COLO668 (cell line): ENCODE results near the gene DPP4.

Source experiments
- DNase-seq: peaks from one replicate; lab custom pipeline; 2025; ENCODE audit not compliant: unreplicated experiment; lab: John Stamatoyannopoulos, UW

Gene DPP4

GRCh38 chr2:162073888-162074631 lies at the start of gene DPP4:
DPP4 (minus strand) TSS chr2:162074215; CDS start chr2:162073981, 234 bp downstream.
- DNase-seq, result peak; percentile 78

GRCh38 chr2:162118166-162119031 lies 44.4 kb upstream of the DPP4 start:
- DNase-seq, result no peak

- no peak for DNase-seq
Measured at GRCh38 chr2:162116352-162116751, 42.3 kb upstream of the DPP4 start.

GRCh38 chr2:162115076-162115475 lies 41.1 kb upstream of the DPP4 start:
- DNase-seq, result no peak

- DNase-seq, result no peak
Measured at GRCh38 chr2:162114271-162114670, 40.3 kb upstream of the DPP4 start.

GRCh38 chr2:162113776-162114168 lies 39.8 kb upstream of the DPP4 start:
- DNase-seq, result no peak

GRCh38 chr2:162113088-162113775 lies 39.2 kb upstream of the DPP4 start:
- DNase-seq, result no peak

GRCh38 chr2:162111958-162112850 lies 38.2 kb upstream of the DPP4 start:
- no peak for DNase-seq

GRCh38 chr2:162107361-162107901 lies 33.4 kb upstream of the DPP4 start:
- DNase-seq, result no peak

- DNase-seq, result no peak
Measured at GRCh38 chr2:162106746-162107145, 32.7 kb upstream of the DPP4 start.

- no peak for DNase-seq
Measured at GRCh38 chr2:162106146-162106551, 32.1 kb upstream of the DPP4 start.

GRCh38 chr2:162103443-162104009 lies 29.5 kb upstream of the DPP4 start:
- DNase-seq, result peak; percentile 46

GRCh38 chr2:162100579-162100978 lies 26.6 kb upstream of the DPP4 start:
- no peak for DNase-seq

GRCh38 chr2:162099836-162100235 lies 25.8 kb upstream of the DPP4 start:
- DNase-seq, result no peak

- DNase-seq, result no peak
Measured at GRCh38 chr2:162092658-162093556, 18.9 kb upstream of the DPP4 start.

GRCh38 chr2:162092008-162092390 lies 18.0 kb upstream of the DPP4 start:
- no peak for DNase-seq

GRCh38 chr2:162091325-162092007 lies 17.5 kb upstream of the DPP4 start:
- peak; percentile 78 for DNase-seq

- DNase-seq, result no peak
Measured at GRCh38 chr2:162090109-162090508, 16.1 kb upstream of the DPP4 start.
